Measurements from ENCODE around the gene SUGCT.

The SUGCT gene

GRCh38 chr7:40482845-40483244 lies 348.0 kb downstream of the SUGCT start:
- DNase-seq: no peak

GRCh38 chr7:40483630-40484029 lies 348.8 kb downstream of the SUGCT start:
- no peak for DNase-seq

- no peak for DNase-seq
These were observed 355.2 kb downstream of the SUGCT start for GRCh38 chr7:40489844-40490602.

GRCh38 chr7:40490603-40490924 lies 355.8 kb downstream of the SUGCT start:
- DNase-seq: no peak

DNA sequence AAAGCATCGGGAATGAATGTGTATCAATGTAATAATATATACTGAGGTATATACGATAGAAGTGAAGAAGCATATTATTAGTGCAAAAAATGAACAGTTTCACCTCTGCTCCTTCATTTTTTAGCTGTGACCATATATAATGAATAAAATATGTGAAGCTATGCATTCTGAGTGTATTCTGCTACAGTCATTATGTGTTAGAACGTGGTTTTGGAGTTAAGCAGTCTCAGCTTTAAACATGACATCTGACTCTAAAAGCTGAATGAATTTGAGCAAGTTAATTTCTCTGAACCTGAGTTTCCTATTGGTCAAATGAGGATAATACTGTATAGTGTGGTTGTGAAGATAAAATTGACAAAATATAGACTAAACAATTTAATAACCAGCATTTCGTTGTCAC lies 358.1 kb downstream of the SUGCT start:
- DNase-seq: no peak

GRCh38 chr7:40493609-40494051 lies 358.8 kb downstream of the SUGCT start:
- DNase-seq: no peak

DNA sequence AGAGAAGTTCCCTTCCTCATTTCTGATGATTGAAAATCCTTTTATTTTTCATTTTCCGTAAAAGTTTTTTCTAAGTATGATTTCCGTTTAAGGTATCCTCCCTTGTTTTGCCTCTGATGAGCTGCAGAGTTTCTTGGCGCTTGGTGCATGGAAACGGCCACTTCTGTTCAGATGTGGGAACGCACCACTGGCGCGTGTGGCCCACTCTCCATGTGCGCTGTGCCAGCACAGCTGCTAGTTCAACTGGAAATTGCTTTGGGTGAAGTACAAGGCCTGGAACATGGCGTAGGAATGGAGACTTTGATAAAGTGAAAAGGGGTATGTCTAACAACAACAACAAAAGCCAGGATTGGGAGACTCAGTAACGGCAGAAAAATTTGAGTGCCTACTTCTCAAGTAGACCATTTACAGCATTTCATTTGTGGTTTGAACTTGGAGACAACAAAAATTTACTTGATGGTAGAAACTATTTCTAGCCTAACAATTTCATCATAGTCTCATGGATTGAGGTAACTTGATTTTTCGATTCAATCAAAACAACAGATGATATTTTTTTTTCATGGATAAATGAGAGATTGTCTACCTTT lies 364.2 kb downstream of the SUGCT start:
- DNase-seq: no peak

- DNase-seq: no peak
These were observed 364.9 kb downstream of the SUGCT start for GRCh38 chr7:40499718-40500117.

GRCh38 chr7:40500219-40500618 lies 365.4 kb downstream of the SUGCT start:
- DNase-seq: no peak

DNA sequence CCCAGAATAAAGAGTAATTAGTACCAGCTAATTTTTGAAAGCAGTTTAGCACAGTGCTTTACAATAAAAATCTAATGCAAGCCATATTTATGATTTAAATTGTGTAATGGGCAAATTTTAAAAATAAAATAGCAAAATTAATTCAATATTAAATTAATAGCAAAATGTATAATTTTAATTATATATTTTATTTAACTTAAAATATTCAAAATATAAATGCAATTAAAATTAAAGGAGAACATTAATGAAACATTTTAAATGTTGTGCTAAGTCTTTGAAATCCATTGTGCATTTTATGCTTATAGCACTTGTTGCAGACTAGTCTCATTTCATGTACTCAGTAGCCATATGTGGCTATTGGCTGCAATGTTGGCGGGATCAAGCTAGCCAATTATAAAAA lies 367.6 kb downstream of the SUGCT start:
- DNase-seq: no peak

- DNase-seq: no peak
These were observed 371.4 kb downstream of the SUGCT start for GRCh38 chr7:40506158-40506557.

GRCh38 chr7:40507166-40507565 lies 372.4 kb downstream of the SUGCT start:
- DNase-seq: no peak

GRCh38 chr7:40509287-40509996 lies 374.6 kb downstream of the SUGCT start:
- no peak for DNase-seq

- DNase-seq: no peak
These were observed 381.6 kb downstream of the SUGCT start for GRCh38 chr7:40516376-40516775.

DNA sequence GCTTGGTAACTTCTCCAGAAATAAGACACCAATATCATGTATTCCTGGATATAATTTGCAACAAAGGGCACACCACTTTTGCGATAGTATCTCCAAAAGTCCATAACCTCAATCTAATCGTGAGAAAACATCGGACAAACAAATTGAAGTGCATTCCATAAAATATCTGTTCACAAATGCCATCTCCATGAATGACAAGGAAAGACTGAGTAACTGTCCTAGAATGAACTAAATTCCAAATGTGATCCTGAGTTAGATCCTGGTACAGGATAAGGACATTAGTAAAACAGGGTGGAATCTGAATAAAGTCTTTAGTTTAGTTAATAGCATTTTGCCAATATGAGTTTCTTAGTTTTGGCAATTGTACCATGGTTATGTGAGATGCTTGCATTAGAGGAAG lies 384.2 kb downstream of the SUGCT start:
- no peak for DNase-seq

GRCh38 chr7:40520986-40521738 lies 386.4 kb downstream of the SUGCT start:
- no peak for DNase-seq

DNA sequence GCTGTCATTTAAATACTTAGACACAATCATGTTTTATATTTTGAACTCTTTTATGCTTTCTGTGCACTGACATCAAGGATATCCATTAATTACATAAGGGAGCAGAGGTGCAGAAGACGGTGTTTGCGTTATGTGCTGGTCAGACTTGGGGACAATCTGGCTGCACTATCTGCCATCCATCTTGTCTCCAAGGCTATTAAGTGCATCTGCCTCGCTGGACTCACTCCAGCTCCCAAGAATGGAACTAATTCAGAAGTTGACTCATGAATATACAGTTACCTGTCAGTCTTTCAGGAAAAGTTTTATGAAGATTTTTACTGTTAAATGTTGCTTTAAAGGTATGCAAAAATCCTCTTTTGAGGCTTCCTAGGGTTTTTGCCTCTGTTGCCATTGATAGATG lies 391.0 kb downstream of the SUGCT start:
- no peak for DNase-seq

GRCh38 chr7:40526951-40527715 lies 392.3 kb downstream of the SUGCT start:
- no peak for DNase-seq

DNA sequence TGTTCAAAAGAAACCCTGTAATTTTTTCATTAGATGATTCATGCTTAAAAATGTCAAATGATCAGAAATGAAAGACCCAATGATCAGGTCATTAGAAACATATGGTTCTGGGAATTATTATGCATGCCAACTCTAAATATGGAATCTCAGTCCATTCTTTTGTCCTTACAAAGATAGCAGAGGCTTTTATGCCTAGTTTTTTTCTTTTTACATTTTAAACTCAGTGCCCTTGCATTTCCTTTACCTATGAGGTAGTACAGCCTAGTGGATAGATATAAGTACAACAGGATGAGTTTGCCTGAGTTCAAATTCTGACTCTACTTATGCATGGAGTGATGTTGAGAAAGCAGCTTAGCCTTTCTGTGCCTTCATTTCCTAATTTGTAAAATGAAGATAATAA lies 392.9 kb downstream of the SUGCT start:
- DNase-seq: no peak

DNA sequence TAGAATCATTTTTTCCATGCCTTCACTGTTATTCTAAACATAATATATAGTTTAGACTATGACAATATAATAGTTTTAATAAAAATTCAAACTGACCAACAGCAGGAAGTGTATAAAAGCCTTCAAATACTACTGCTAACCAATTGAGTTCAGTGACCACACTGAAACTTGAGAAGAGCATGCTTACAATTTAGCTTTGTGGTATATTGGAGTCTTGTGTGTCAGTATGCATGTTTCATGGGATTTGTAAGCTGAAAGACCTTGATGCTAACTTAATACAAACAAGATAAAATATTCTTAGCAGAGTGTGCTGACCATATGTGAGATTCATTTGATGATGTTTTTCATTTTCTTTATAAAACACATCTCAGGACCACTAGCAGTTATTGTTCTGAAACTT lies 395.5 kb downstream of the SUGCT start:
- no peak for DNase-seq

DNA sequence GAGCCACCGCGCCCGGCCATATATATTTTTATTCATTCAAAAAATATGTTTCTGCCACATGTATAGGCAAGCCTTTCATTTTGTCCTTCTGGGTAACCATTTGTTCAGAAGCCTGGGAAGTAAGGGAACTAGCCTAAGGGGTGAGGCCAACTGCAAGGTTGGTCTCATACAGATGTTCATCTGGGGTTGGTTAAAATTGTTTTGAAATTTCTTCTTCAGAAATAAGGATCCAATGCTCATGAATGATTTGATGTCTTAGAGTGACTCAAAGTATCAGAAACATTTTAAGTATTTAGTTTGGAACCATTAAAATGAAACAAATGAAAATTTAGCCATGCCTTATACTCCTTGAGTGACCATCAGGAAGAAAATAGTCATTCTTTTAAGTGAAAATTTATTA lies 397.2 kb downstream of the SUGCT start:
- DNase-seq: no peak

DNA sequence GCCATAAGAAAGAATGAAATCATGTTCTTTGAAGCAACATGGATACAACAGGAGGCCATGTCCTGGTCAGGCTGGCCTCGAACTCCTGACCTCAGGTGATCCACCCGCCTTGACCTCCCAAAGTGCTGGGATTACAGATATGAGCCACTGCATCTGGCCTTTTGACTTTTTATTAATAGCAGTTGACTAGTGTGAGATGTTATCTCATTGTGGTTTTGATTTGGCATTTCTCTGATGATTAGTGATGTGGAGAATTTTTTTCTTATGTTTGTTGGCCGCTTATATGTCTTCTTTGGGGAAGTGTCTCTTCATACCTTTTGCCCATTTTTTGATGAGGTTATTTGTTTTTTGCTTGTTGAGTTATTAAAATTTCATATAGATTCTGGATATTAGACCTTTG lies 400.9 kb downstream of the SUGCT start:
- no peak for DNase-seq

DNA sequence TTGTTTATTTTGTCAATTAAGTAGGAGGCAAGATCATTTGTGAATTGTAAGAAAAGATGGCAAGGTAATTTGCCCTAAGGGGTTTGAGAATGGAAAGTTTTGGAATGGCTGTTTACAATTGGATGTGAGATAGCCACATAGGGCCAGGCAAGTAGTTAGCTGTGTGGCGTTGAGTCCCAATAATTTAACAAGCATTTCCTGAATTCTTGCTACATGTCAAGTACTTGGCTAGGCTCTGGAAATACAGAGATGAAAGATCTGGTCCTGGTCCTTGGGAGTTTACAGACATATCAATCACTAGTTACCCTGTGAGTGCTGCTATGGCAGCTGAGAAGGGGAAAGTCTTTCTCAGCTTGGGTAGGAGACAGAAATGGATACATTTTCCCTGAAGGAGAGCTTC lies 401.6 kb downstream of the SUGCT start:
- no peak for DNase-seq

Data from NCI-H2171 treated with DMSO at 0.1 percent for 48 hours (cell line).